ENCODE data around the gene ZNF625. TPM values are rescaled to one million over a fixed set of nuclear protein-coding genes. Genes with fewer than 3 reads are reported as not detected.

Gene ZNF625
- polyA plus RNA-seq, 1 donor (not counting 4 experiments of a cell fraction or from before 2014, with no cell fraction given): 2.5 TPM

DNA sequence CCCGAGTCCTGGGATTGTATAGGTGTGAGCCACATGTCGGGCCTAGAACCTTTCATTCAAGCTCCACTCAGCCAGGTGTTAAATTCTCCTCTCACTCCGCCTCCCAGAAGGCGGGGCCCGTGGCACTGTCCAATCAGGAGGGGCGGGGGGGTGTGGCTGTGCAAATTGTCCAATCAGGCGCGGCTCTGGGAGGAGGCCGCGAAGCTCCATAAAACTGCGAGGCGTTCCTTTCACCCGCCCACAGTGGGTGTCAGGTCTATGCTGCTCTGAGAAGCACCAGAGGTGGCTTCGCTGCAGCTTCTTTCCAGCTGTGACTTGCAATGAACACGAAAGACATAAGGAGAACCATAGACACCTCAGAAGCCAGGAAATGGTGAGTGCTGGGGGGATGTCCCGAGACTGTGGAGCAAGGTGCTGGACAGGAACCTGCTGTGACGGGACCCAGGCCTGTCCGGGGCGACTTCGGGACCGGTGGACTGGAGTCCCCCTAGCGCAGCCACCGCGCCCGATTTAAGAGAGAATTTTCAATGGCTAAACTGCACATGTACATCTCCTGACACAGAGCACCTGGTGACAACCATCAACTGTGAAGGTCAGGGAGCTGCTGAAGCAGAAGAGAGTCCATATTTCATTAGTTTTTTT lies 3.4 kb upstream of the ZNF625 start:
- Histone ChIP-seq H3K9ac (ENCODE audit: control insufficient read depth, extremely low read depth, insufficient read depth, low read length) (no peak overlapping the region), H3K9me1 (ENCODE audit: control insufficient read depth, extremely low read depth, insufficient read depth, low read length) (no peaks in the 10 kb centered on the region), H3K4me3 (ENCODE audit: control insufficient read depth in 2 of 3, extremely low read depth in 1 of 3, insufficient read depth in 2 of 3, low read depth in 1 of 3, low read length in 3 of 3) (no peak overlapping the region), H3K4me2 (ENCODE audit: control insufficient read depth, extremely low read depth, insufficient read depth, low read depth, low read length) (no peak overlapping the region), H3K36me3 (ENCODE audit: control insufficient read depth in 2 of 2, extremely low read depth in 1 of 2, insufficient read depth in 2 of 2, low read length in 2 of 2) (peaks cover under 1 to 3% of the 10 kb centered on the region in 2 experiments), H4K20me1 (ENCODE audit: control insufficient read depth, extremely low read depth, insufficient read depth, low read length) (no peaks in the 10 kb centered on the region), H3K27ac (ENCODE audit: control insufficient read depth, insufficient read depth, low read length) (no peak overlapping the region), H3K79me2 (ENCODE audit: control insufficient read depth, insufficient read depth, low read length) (peaks cover 22% of the 10 kb centered on the region), H2AFZ (ENCODE audit: control insufficient read depth, low read length) (no peak overlapping the region), H3K4me1 (ENCODE audit: control insufficient read depth, extremely low read depth, insufficient read depth, low read length) (peaks cover 6% of the 10 kb centered on the region), H3K9me3 (ENCODE audit: control insufficient read depth, low read depth, low read length) (no peaks in the 10 kb centered on the region), H3K27me3 (ENCODE audit: control insufficient read depth, extremely low read depth, insufficient read depth, low read length) (no peaks in the 10 kb centered on the region)
- dilution Hi-C loops (cut with MboI; ENCODE audit: extremely low pct_ligation_motif_present, low sequenced_read_pairs): no loop called here
- FAIRE-seq (no peak), DNase-seq (ENCODE audit: low read depth, low spot score) (no peak)
- TF ChIP-seq EZH2 (IDR thresholded peaks at IDR 0.05; ENCODE audit: low read length): no peak

DNA sequence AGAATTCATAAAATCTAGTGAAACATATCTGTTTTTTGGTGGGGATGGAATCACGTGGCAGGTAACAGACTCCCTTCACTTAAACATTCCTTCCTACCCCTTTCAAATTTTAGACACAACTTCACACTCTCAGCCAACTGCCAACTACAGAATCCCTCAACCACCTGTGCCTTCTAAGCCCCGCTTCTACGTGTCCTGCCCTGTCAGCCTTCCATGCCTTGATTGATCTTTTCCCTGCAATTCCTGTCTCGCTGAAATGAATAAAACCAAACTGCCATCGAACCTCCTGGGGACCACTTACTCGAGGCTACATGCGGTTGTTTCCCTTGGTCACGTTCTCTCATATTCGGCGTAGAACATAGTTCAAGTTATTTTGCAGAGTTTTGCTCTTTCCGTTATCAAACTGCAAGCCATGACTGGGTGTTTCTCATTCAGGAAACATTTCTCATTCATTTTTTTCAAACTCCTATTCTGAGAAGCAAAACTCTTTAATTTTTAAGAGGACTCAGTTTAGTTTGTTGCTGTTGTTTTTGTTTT lies 1.1 kb downstream of the ZNF625 start:
- Histone ChIP-seq H3K9me1 (ENCODE audit: control insufficient read depth, extremely low read depth, insufficient read depth, low read length) (no peaks in the 10 kb centered on the region), H3K4me2 (ENCODE audit: control insufficient read depth, extremely low read depth, insufficient read depth, low read depth, low read length) (peak overlapping the region; percentile 80), H3K9ac (ENCODE audit: control insufficient read depth, extremely low read depth, insufficient read depth, low read length) (peak overlapping the region; percentile 75), H3K9me3 (ENCODE audit: control insufficient read depth, low read depth, low read length) (no peaks in the 10 kb centered on the region), H3K4me3 (ENCODE audit: control insufficient read depth in 2 of 3, extremely low read depth in 1 of 3, insufficient read depth in 2 of 3, low read depth in 1 of 3, low read length in 3 of 3) (peak overlapping the region; percentile 63 to 80 (median 78)), H4K20me1 (ENCODE audit: control insufficient read depth, extremely low read depth, insufficient read depth, low read length) (no peaks in the 10 kb centered on the region), H3K36me3 (ENCODE audit: control insufficient read depth in 2 of 2, extremely low read depth in 1 of 2, insufficient read depth in 2 of 2, low read length in 2 of 2) (peaks cover 1 to 3% of the 10 kb centered on the region in 2 experiments), H3K27me3 (ENCODE audit: control insufficient read depth, extremely low read depth, insufficient read depth, low read length) (no peaks in the 10 kb centered on the region), H3K27ac (ENCODE audit: control insufficient read depth, insufficient read depth, low read length) (no peak overlapping the region), H2AFZ (ENCODE audit: control insufficient read depth, low read length) (no peak overlapping the region), H3K79me2 (ENCODE audit: control insufficient read depth, insufficient read depth, low read length) (peaks cover 11% of the 10 kb centered on the region), H3K4me1 (ENCODE audit: control insufficient read depth, extremely low read depth, insufficient read depth, low read length) (no peaks in the 10 kb centered on the region)
- no peak for FAIRE-seq
- dilution Hi-C loops (cut with MboI; ENCODE audit: extremely low pct_ligation_motif_present, low sequenced_read_pairs): no loop called here
- DNase-seq (ENCODE audit: low read depth, low spot score): no peak
- TF ChIP-seq EZH2 (IDR thresholded peaks at IDR 0.05; ENCODE audit: low read length): no peak
- TF ChIP-seq, protein P1, sequence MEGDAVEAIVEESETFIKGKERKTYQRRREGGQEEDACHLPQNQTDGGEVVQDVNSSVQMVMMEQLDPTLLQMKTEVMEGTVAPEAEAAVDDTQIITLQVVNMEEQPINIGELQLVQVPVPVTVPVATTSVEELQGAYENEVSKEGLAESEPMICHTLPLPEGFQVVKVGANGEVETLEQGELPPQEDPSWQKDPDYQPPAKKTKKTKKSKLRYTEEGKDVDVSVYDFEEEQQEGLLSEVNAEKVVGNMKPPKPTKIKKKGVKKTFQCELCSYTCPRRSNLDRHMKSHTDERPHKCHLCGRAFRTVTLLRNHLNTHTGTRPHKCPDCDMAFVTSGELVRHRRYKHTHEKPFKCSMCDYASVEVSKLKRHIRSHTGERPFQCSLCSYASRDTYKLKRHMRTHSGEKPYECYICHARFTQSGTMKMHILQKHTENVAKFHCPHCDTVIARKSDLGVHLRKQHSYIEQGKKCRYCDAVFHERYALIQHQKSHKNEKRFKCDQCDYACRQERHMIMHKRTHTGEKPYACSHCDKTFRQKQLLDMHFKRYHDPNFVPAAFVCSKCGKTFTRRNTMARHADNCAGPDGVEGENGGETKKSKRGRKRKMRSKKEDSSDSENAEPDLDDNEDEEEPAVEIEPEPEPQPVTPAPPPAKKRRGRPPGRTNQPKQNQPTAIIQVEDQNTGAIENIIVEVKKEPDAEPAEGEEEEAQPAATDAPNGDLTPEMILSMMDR (optimal IDR thresholded peaks at IDR 0.05 in 1 of 3, IDR thresholded peaks at IDR 0.05 in 1 of 3, conservative IDR thresholded peaks at IDR 0.05 in 1 of 3; ENCODE audit: extremely low read depth in 1 of 3, insufficient read depth in 2 of 3, low read length in 3 of 3): no peak
